ENCODE data around the gene ANO3. TPM values are rescaled to one million over a fixed set of nuclear protein-coding genes. Genes with fewer than 3 reads are reported as not detected.

Gene ANO3
- total RNA-seq, 2 experiments from 2014 or later = not detected

DNA sequence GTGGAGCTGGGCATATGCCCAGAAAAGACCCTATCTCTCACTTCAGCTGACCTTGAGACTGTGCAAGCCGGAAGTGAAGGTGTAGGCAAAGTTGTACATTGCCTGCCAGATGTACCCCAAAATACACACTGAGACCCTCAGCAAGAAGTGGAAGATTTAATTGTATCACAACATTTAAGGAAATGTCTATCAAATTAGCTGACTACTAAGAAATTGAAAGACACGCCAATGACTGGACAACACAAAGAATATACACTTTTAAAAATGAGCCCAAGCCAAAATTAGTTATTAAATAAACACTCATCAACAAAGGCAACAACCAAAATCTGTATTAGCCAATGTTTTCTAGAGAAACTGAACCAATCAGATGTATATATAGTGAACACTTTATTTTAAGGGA lies 7.7 kb upstream of the ANO3 start:
- no peak for DNase-seq
- intact Hi-C loops (cut with micrococcal nuclease) = no loop called here
- Mint-ChIP-seq H3K27ac (no peak overlapping the region), H3K9me3 (no peaks in the 10 kb centered on the region), H3K4me3 (no peak overlapping the region), H3K4me1 (ENCODE audit: low read depth) (no peaks in the 10 kb centered on the region), H3K36me3 (ENCODE audit: low read depth) (no peaks in the 10 kb centered on the region), H3K27me3 (ENCODE audit: low read depth) (no peaks in the 10 kb centered on the region)
- CTCF ChIA-PET = interaction anchor here (0.8 kb wide), 1 partner anchor 24 kb away, joined by 3 read pairs; no protein-coding TSS in a partner anchor

DNA sequence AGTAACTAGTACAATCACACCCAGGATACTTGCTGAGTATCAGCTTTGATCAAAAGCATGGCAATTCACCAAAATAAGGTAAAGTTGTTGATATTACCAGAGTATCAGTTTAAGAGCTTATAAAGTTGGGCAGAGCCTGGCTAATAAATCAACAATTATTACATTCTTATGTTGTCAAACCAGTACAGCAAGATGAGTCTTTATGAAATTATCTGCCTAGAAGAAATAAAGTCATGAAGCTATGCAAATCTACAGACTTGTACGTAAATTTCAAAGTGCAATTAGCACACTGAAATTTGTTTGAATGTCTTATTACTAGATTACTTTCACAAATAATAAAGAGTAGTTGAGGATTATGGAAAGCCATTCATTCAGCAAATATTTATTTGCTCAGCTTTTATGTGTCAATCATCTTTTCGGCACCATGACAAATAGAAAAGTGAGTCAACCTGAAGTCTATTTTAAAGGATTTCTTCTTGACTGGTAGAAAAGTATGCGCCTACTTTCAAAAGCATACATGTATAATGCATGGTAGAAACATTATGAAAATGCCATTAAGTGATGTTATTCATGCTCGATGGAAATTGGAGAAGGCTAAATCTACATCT lies 5.0 kb upstream of the ANO3 start:
- H3K4me1 Mint-ChIP-seq (ENCODE audit: low read depth) = no peaks in the 10 kb centered on the region
- CTCF ChIA-PET = no interaction called here
- intact Hi-C loops (cut with micrococcal nuclease) = no loop called here
- peaks cover 9% of the 10 kb centered on the region for H3K27me3 Mint-ChIP-seq (ENCODE audit: low read depth)
- H3K4me3 Mint-ChIP-seq = no peak overlapping the region
- no peaks in the 10 kb centered on the region for H3K36me3 Mint-ChIP-seq (ENCODE audit: low read depth)
- no peaks in the 10 kb centered on the region for H3K9me3 Mint-ChIP-seq
- no peak overlapping the region for H3K27ac Mint-ChIP-seq
- DNase-seq = no peak

DNA sequence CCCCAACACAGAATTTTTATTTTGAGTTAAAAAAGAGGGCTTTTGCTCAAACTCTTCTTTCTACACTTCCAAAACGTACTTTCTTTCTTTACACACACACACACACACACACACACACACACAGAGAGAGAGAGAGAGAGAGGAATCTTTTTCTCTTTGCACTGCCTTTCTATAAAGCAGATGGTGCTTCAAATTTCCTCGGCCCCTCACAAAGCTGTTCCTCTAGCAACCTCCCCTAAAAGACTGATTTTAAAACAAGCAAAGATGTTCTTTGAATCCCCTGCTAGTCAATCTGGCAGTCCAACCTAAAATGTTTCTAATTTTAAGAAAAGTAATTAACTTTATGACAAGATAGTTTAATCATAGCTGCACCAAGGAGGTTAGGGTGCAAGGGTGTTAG lies 2.7 kb upstream of the ANO3 start:
- DNase-seq = no peak
- Mint-ChIP-seq H3K36me3 (ENCODE audit: low read depth) (no peaks in the 10 kb centered on the region), H3K4me3 (no peak overlapping the region), H3K4me1 (ENCODE audit: low read depth) (no peaks in the 10 kb centered on the region), H3K9me3 (no peaks in the 10 kb centered on the region), H3K27me3 (ENCODE audit: low read depth) (peaks cover 19% of the 10 kb centered on the region), H3K27ac (no peak overlapping the region)
- intact Hi-C loops (cut with micrococcal nuclease) = no loop called here
- CTCF ChIA-PET = no interaction called here

DNA sequence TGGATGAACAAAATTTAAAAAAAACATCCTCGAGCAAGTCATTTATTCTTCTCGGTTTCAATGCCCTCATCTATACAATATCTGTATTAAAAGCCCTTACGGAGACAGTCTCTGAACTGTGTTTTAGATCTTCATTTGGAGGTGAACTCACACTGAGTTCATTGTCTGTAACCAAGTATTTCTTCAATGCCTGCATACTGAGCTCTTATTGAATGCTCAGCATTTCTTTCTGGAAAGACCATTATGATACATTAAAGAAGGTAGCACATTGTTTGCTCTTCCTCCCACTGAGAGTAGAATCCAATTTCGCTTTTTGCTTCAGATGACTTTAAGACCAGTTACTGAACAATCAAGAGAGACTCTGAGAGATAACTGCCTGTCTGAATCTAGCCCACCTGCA lies 1.7 kb upstream of the ANO3 start:
- Mint-ChIP-seq H3K27me3 (ENCODE audit: low read depth) (peaks cover 19% of the 10 kb centered on the region), H3K27ac (no peak overlapping the region), H3K9me3 (no peaks in the 10 kb centered on the region), H3K4me1 (ENCODE audit: low read depth) (no peaks in the 10 kb centered on the region), H3K36me3 (ENCODE audit: low read depth) (no peaks in the 10 kb centered on the region), H3K4me3 (no peak overlapping the region)
- no peak for DNase-seq
- intact Hi-C loops (cut with micrococcal nuclease) = no loop called here
- CTCF ChIA-PET = no interaction called here

DNA sequence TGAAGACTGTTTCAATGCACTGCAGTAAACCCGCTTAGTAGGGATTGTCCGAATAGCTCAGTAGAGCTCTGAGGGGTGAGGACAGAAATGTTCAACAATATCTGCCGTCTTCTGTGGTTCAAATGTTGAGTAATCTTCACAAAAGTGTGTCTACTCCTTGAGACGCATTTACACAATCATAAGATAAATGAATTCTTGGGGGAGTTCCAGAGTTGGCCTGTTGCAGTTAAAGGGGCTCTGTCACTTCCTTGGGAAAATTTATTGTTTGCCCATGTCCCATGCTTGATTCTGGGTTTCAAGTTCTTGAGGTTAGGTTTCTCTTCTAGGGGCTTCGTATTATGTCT lies 614 bp downstream of the ANO3 start:
- DNase-seq = no peak
- no peaks in the 10 kb centered on the region for H3K4me1 Mint-ChIP-seq (ENCODE audit: low read depth)
- no peaks in the 10 kb centered on the region for H3K36me3 Mint-ChIP-seq (ENCODE audit: low read depth)
- CTCF ChIA-PET = no interaction called here
- peaks cover 19% of the 10 kb centered on the region for H3K27me3 Mint-ChIP-seq (ENCODE audit: low read depth)
- H3K4me3 Mint-ChIP-seq = no peak overlapping the region
- H3K27ac Mint-ChIP-seq = no peak overlapping the region
- intact Hi-C loops (cut with micrococcal nuclease) = no loop called here
- H3K9me3 Mint-ChIP-seq = no peaks in the 10 kb centered on the region

DNA sequence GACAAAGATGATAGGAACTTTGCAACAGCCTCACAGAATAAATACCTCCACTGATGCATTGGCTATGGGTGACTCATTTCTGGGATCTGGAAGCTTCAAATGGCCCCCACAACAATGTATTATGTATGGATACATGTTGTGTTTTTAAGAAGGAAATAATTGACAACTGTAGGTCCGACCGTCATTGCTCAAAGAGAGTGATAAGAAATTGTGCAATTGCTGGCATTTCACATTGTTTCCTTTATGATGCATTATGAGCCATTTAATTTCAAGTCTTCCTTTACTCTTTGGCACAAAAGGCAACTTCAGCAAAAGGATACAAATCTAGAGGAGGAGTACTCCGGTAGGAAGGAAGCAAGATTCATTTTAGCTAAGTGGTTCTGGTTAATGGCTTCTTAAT lies 2.0 kb downstream of the ANO3 start:
- H3K27ac Mint-ChIP-seq = no peak overlapping the region
- H3K4me3 Mint-ChIP-seq = no peak overlapping the region
- no peaks in the 10 kb centered on the region for H3K36me3 Mint-ChIP-seq (ENCODE audit: low read depth)
- H3K27me3 Mint-ChIP-seq (ENCODE audit: low read depth) = peaks cover 19% of the 10 kb centered on the region
- no peak for DNase-seq
- CTCF ChIA-PET = no interaction called here
- no peaks in the 10 kb centered on the region for H3K9me3 Mint-ChIP-seq
- H3K4me1 Mint-ChIP-seq (ENCODE audit: low read depth) = no peaks in the 10 kb centered on the region
- intact Hi-C loops (cut with micrococcal nuclease) = no loop called here

DNA sequence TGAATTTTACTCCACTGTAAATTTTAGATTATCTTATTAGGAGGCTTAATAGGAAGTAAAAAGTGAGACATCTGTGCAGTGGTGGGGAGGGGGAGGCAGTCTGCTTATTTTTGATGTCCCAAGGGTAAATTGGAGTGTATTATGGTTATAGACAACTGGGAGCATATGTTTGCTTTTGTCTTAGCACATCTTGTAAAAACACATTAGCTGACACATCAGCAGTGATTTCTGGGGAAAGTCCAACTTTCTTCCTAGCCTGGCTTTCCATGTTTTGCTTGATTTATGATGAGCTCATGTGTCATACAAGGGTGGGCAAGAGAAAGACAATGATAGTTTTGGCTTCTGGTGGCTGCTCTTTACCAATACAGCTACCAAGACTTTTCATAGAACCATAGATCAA lies 4.0 kb downstream of the ANO3 start:
- H3K36me3 Mint-ChIP-seq (ENCODE audit: low read depth) = no peaks in the 10 kb centered on the region
- peaks cover 12% of the 10 kb centered on the region for H3K27me3 Mint-ChIP-seq (ENCODE audit: low read depth)
- H3K4me3 Mint-ChIP-seq = no peak overlapping the region
- no peak for DNase-seq
- intact Hi-C loops (cut with micrococcal nuclease) = no loop called here
- H3K9me3 Mint-ChIP-seq = no peaks in the 10 kb centered on the region
- no peak overlapping the region for H3K27ac Mint-ChIP-seq
- CTCF ChIA-PET = no interaction called here
- H3K4me1 Mint-ChIP-seq (ENCODE audit: low read depth) = no peaks in the 10 kb centered on the region

DNA sequence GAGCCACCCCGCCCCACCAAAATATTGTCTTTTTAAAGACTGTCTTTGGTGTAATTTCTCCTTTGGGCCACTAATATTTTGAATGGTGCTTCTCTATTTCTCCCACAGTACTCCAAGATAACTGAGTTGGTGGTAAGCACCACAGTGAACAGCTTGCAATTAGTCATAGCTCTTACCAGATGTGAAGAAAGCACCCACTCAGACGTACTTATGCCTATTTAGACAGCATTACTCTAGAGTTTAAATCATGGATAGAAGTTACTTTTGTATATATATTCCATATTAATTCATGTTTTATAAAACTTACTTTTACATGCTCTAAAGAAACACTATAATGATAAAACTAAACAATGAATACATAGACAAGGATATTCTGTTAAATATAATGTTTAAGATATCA lies 12.7 kb downstream of the ANO3 start:
- DNase-seq = no peak
- no peak overlapping the region for H3K4me3 Mint-ChIP-seq
- H3K27ac Mint-ChIP-seq = no peak overlapping the region
- no peaks in the 10 kb centered on the region for H3K4me1 Mint-ChIP-seq (ENCODE audit: low read depth)
- intact Hi-C loops (cut with micrococcal nuclease) = no loop called here
- peaks cover 5% of the 10 kb centered on the region for H3K9me3 Mint-ChIP-seq
- no peaks in the 10 kb centered on the region for H3K36me3 Mint-ChIP-seq (ENCODE audit: low read depth)
- CTCF ChIA-PET = no interaction called here
- H3K27me3 Mint-ChIP-seq (ENCODE audit: low read depth) = no peaks in the 10 kb centered on the region

DNA sequence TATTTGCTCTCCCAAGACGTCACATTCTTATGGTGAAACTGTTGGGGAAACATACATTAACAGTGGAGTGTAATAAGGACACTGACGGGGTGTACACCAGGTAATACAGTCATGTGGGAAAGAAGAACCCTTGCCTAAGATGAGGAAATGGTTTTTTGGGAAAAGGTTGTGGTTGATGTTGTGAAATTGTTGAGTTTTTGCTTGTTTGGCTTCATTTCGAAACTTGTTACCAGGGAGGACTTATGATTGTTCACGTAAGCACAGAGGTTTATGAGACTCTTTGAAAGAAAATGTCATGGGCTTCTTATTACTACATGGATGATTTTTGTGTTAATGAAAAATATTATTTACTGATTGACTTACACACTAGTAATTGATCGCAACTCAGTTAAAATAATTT lies 16.8 kb downstream of the ANO3 start:
- no peak overlapping the region for H3K4me3 Mint-ChIP-seq
- intact Hi-C loops (cut with micrococcal nuclease) = no loop called here
- CTCF ChIA-PET = no interaction called here
- DNase-seq = no peak
- H3K27ac Mint-ChIP-seq = no peak overlapping the region
- H3K27me3 Mint-ChIP-seq (ENCODE audit: low read depth) = no peaks in the 10 kb centered on the region
- H3K36me3 Mint-ChIP-seq (ENCODE audit: low read depth) = no peaks in the 10 kb centered on the region
- H3K4me1 Mint-ChIP-seq (ENCODE audit: low read depth) = no peaks in the 10 kb centered on the region
- peaks cover 4% of the 10 kb centered on the region for H3K9me3 Mint-ChIP-seq

DNA sequence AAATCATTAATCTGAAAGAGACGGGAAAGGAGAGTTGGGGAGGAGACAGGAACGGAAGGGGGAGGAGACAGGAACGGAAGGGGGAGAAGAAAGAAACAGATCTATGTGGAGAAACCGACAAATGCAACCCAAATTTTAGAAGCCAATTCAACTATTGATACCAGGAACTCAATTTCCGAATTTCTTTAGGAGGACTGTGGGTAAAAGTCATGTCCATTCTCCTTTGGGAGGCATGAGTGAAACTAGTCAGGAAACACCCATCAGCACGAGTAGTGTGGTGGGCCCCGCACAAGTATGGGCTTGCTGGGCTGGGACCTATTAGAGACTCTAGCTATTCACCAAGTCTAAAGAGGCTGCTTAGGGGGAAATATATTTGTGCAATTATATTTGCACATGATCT lies 18.1 kb downstream of the ANO3 start:
- no peaks in the 10 kb centered on the region for H3K4me1 Mint-ChIP-seq (ENCODE audit: low read depth)
- H3K36me3 Mint-ChIP-seq (ENCODE audit: low read depth) = no peaks in the 10 kb centered on the region
- no peak for DNase-seq

DNA sequence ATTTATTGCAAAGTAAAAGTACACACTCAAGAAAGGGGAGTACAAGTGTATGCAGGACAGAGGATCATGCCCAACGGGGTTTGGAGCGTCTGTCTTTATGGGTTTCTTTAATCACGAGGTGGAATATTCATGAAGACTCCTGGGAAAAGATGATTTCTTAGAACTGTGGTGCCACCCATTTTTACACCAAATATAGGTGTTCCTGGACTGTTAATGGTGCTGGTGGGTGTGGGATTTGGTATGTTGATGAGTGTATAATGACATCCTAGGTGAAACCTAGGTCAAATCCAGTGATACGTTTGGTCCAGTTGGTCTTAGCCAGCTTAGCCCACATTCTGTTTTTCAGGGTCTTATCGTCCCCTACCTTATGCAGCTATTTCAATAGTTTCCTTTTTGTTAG lies 21.1 kb downstream of the ANO3 start:
- H3K9me3 Mint-ChIP-seq = peaks cover 4% of the 10 kb centered on the region
- no peak for DNase-seq
- no peak overlapping the region for H3K27ac Mint-ChIP-seq
- CTCF ChIA-PET = no interaction called here
- no peaks in the 10 kb centered on the region for H3K27me3 Mint-ChIP-seq (ENCODE audit: low read depth)
- H3K36me3 Mint-ChIP-seq (ENCODE audit: low read depth) = no peaks in the 10 kb centered on the region
- no peak overlapping the region for H3K4me3 Mint-ChIP-seq
- no peaks in the 10 kb centered on the region for H3K4me1 Mint-ChIP-seq (ENCODE audit: low read depth)
- intact Hi-C loops (cut with micrococcal nuclease) = no loop called here

More for the DNA sequence above, 18.1 kb downstream of the ANO3 start:
- Mint-ChIP-seq H3K4me3 (no peak overlapping the region), H3K27me3 (ENCODE audit: low read depth) (no peaks in the 10 kb centered on the region), H3K9me3 (peaks cover 4% of the 10 kb centered on the region), H3K27ac (no peak overlapping the region)
- intact Hi-C loops (cut with micrococcal nuclease) = no loop called here
- CTCF ChIA-PET = no interaction called here

DNA sequence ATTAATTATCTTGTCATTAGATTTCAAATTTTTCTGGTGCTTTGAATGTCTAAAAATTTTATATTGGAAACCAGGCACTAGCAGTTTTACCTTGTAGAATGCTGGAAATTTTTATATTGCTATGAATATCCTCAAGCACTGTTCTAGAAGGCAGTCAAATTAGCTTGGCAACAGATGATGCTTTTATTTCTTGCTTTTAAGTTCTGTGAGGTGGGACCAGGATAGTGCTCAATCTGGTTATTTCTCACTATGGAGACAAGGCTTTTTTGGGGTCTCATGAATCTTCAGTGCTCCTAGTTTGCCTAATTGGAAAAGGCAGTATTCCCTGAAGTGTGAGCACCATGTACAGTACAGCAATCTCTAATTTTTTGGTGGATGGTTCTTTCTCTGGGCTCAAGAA lies 27.1 kb downstream of the ANO3 start:
- H3K9me3 Mint-ChIP-seq = no peaks in the 10 kb centered on the region
- no peak overlapping the region for H3K4me3 Mint-ChIP-seq
- no peaks in the 10 kb centered on the region for H3K27me3 Mint-ChIP-seq (ENCODE audit: low read depth)
- no peak overlapping the region for H3K27ac Mint-ChIP-seq
- no peaks in the 10 kb centered on the region for H3K36me3 Mint-ChIP-seq (ENCODE audit: low read depth)
- CTCF ChIA-PET = no interaction called here
- no peaks in the 10 kb centered on the region for H3K4me1 Mint-ChIP-seq (ENCODE audit: low read depth)
- intact Hi-C loops (cut with micrococcal nuclease) = no loop called here
- no peak for DNase-seq

DNA sequence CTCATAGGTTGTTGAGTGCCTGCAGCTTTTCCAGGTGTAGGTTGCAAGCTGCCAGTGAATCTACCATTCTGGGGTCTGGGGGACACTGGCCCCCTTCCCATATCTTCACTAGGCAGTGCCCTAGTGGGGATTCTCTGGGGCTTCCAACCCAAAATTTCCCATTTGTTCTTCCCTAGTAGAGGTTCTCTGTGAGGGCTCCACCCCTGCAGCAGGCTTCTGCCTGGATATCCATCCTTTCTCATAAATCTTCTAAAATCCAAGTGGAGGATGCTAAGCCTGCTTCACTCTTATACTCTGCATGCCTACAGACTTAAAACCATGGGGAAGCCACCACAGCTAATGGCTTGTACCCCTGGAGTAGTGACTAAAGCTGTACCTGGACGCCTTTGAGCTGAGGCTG lies 33.4 kb downstream of the ANO3 start:
- CTCF ChIA-PET = no interaction called here
- Mint-ChIP-seq H3K9me3 (peaks cover 11% of the 10 kb centered on the region), H3K27ac (no peak overlapping the region), H3K36me3 (ENCODE audit: low read depth) (no peaks in the 10 kb centered on the region), H3K27me3 (ENCODE audit: low read depth) (no peaks in the 10 kb centered on the region), H3K4me3 (no peak overlapping the region), H3K4me1 (ENCODE audit: low read depth) (no peaks in the 10 kb centered on the region)
- DNase-seq = no peak
- intact Hi-C loops (cut with micrococcal nuclease) = no loop called here

DNA sequence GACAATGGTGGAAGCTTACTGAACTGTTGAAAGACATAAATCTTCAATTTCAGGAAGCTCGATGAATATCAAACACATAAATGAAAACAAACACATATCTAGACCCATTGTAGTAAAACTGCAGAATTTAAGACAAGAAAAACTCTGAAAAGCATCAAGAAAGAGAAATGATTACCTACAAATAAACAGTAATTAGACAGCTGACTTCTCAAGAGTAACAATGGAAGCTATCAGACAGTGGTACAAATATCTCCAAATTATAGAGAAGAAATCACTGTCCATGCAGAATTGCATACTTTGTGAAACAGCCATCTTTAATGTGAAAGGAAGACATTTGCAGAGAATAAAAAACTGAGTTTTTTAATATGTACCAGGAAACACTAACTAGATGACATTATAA lies 45.7 kb downstream of the ANO3 start:
- Mint-ChIP-seq H3K27ac (no peak overlapping the region), H3K4me1 (ENCODE audit: low read depth) (no peaks in the 10 kb centered on the region), H3K4me3 (no peak overlapping the region), H3K9me3 (peaks cover 10% of the 10 kb centered on the region), H3K36me3 (ENCODE audit: low read depth) (no peaks in the 10 kb centered on the region), H3K27me3 (ENCODE audit: low read depth) (no peaks in the 10 kb centered on the region)
- CTCF ChIA-PET = no interaction called here
- intact Hi-C loops (cut with micrococcal nuclease) = no loop called here
- DNase-seq = no peak

Data from activated naive CD4-positive, alpha-beta T cell treated with anti-CD3 and anti-CD28 coated beads for 36 hours (primary cell).